Astrocyte of the cerebellum (primary cell): ENCODE data around the gene SLMAP.

Source experiments
- DNase-seq: peaks from one replicate; pipeline ENCODE4 v3.0.0-alpha.2; 2011; ENCODE audit warnings: low read depth
- H3K4me3 ChIP-seq: 2 replicates; pipeline ENCODE4 v1.5.1; 2011; ENCODE audit warnings: mild to moderate bottlenecking, low read depth, low read length, moderate library complexity
- in situ Hi-C: cut with HindIII; loops from 2 replicates; pipeline ENCODE4 v1.10.0; 2017; ENCODE audit warnings: low sequenced_read_pairs
- TF ChIP-seq, protein P1 (sequence below): IDR thresholded peaks from 2 replicates; pipeline ENCODE4 v1.5.1; 2012; ENCODE audit warnings: low read length, low read depth, moderate library complexity, mild to moderate bottlenecking; ENCODE audit errors: missing control alignments

The SLMAP gene

GRCh38 chr3:57934373-57934772 is 178.3 kb downstream of the SLMAP start:
- no peak for DNase-seq
- TF ChIP-seq, protein P1, sequence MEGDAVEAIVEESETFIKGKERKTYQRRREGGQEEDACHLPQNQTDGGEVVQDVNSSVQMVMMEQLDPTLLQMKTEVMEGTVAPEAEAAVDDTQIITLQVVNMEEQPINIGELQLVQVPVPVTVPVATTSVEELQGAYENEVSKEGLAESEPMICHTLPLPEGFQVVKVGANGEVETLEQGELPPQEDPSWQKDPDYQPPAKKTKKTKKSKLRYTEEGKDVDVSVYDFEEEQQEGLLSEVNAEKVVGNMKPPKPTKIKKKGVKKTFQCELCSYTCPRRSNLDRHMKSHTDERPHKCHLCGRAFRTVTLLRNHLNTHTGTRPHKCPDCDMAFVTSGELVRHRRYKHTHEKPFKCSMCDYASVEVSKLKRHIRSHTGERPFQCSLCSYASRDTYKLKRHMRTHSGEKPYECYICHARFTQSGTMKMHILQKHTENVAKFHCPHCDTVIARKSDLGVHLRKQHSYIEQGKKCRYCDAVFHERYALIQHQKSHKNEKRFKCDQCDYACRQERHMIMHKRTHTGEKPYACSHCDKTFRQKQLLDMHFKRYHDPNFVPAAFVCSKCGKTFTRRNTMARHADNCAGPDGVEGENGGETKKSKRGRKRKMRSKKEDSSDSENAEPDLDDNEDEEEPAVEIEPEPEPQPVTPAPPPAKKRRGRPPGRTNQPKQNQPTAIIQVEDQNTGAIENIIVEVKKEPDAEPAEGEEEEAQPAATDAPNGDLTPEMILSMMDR = no peak
- no peak overlapping the region for H3K4me3 ChIP-seq
- in situ Hi-C loops = loop anchor here (25.0 kb wide), 1 partner anchor 103 kb away; no protein-coding TSS in a partner anchor

- TF ChIP-seq, protein P1 = no peak
- no peak for DNase-seq
- H3K4me3 ChIP-seq = no peak overlapping the region
- in situ Hi-C loops = loop anchor here (25.0 kb wide), 1 partner anchor 102 kb away; no protein-coding TSS in a partner anchor
These were observed 179.4 kb downstream of the SLMAP start for GRCh38 chr3:57935539-57935938.

DNA sequence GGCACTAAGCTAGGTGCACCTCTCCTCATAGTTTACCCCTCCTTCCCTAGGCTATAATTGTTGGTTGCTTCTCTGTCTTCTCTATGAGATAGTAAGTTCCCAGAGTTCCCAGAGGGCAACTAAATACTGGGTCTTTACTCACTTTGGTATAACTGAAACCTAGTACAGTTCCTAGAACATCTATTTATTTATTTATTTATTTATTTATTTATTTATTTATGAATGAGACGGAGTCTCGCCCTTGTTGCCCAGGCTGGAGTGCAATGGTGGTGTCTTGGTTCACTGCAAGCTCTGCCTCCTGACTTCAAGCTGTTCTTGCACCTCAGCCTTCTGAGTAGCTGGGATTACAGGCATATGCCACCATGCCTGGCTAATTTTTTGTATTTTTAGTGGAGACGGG is 181.0 kb downstream of the SLMAP start:
- in situ Hi-C loops = loop anchor here (25.0 kb wide), 1 partner anchor 100 kb away; no protein-coding TSS in a partner anchor
- no peak overlapping the region for H3K4me3 ChIP-seq
- DNase-seq = no peak
- TF ChIP-seq, protein P1 = no peak

- no peak for DNase-seq
- H3K4me3 ChIP-seq = no peak overlapping the region
- in situ Hi-C loops = loop anchor here (10.0 to 25.0 kb wide), 2 partner anchors 98 to 225 kb away; no protein-coding TSS in a partner anchor
- TF ChIP-seq, protein P1 = no peak
These were observed 183.7 kb downstream of the SLMAP start for GRCh38 chr3:57939775-57940174.

- no peak for DNase-seq
- no peak overlapping the region for H3K4me3 ChIP-seq
- TF ChIP-seq, protein P1 = no peak
- in situ Hi-C loops = loop anchor here (10.0 to 25.0 kb wide), 2 partner anchors 95 to 222 kb away; no protein-coding TSS in a partner anchor
These were observed 186.3 kb downstream of the SLMAP start for GRCh38 chr3:57942388-57942787.

DNA sequence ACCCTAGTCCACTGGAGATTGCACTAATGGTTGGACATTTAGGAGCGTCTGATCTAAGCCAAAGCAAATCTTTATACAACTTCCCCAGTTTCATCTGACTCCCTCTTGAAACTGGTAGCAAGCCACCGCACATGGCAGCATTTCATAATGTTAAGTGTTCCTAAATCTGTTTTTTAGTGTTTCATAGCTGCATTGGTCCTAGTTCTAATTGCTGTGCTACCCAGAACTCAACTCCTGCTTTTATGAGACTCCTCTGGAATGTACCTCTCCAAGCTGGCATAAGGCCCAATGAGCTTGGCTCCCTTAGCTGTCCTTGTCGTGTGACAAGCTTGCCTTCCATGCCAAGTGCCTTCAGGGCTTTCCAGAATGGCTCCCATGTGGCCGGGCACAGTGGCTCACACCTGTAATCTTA is 186.8 kb downstream of the SLMAP start:
- no peak for DNase-seq
- H3K4me3 ChIP-seq = no peak overlapping the region
- in situ Hi-C loops = loop anchor here (10.0 to 25.0 kb wide), 2 partner anchors 94 to 222 kb away; no protein-coding TSS in a partner anchor
- TF ChIP-seq, protein P1 = no peak
